IgD-negative memory B cell (primary cell): Measurements from ENCODE around the gene SMAD2. TPM values are rescaled to one million over a fixed set of nuclear protein-coding genes. Genes with fewer than 3 reads are reported as not detected.

Experiments used
- H3K27ac Mint-ChIP-seq, 3 donors: one replicate each; pipeline ENCODE4 v1.8.0; 2020 to 2022; ENCODE audit warnings: mild to moderate bottlenecking in 3 of 3, mixed read lengths in 3 of 3, moderate library complexity in 1 of 3
- H3K27me3 Mint-ChIP-seq: one replicate; pipeline ENCODE4 v1.8.0; 2021; ENCODE audit warnings: mixed read lengths
- H3K36me3 Mint-ChIP-seq: one replicate; pipeline ENCODE4 v1.8.0; 2020; ENCODE audit warnings: mild to moderate bottlenecking, mixed read lengths
- H3K4me1 Mint-ChIP-seq, 3 donors: one replicate each; pipeline ENCODE4 v1.8.0; 2020 to 2022; ENCODE audit warnings: mixed read lengths in 3 of 3, mild to moderate bottlenecking in 1 of 3
- H3K4me3 Mint-ChIP-seq, 4 donors: one replicate each; pipeline ENCODE4 v1.8.0; 2020 to 2022; ENCODE audit warnings: mild to moderate bottlenecking in 4 of 4, mixed read lengths in 4 of 4, moderate library complexity in 3 of 4
- H3K9me3 Mint-ChIP-seq, 3 donors: one replicate each; pipeline ENCODE4 v1.8.0; 2020 to 2021; ENCODE audit warnings: mixed read lengths in 3 of 3, mild to moderate bottlenecking in 1 of 3
- polyA plus RNA-seq: library from polyadenylated mRNA; unstranded; fragments of 300-500 nt; fragmentation: Illumina TruSeq; gene quantifications from one replicate; pipeline ENCODE4 v1.2.3, GENCODE V29; 2021

Gene SMAD2
- polyA plus RNA-seq, 1 donor from 2014 or later, result 57.9 TPM

DNA sequence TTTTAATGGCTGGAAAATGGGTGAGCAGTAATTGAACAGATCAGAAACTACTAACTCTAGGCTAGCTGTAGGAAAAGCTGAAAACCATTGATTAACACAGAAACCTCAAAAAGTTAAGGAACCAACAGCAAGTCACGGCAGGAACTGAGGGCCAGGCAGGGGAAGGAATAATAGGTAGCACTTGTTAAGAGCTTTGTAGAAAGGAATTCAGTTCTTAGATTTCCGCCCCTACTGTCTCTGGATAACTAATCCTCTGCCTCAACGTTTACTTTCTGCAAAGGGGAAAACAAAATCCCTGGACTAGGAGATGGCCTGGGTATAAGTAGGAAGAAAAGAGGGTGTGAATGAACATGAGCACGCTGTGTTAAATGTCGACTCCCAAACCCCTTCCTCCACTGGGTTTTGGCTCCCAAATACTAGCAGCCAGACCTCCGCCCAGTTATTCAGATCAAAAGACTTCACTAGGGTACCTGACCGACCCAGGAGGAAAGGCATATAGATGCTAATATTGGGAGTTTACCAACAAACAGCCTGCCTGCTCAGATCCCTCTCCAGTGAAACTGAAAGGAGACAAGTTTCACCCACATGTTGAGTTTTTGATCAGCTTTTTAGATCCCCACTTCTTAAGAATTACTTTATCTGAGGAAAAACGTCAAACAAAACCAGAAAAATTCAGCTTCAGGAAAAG is 12.4 kb downstream of the SMAD2 start:
- Mint-ChIP-seq H3K27ac (peak overlapping the region in 1 of 3 donors; percentile 45), H3K4me3 (peak overlapping the region in 1 of 4 donors; percentile 13), H3K4me1 (peaks cover 23 to 39% (median 24%) of the 10 kb centered on the region in 3 donors), H3K36me3 (peaks cover 13% of the 10 kb centered on the region), H3K9me3 (no peaks in the 10 kb centered on the region), H3K27me3 (no peaks in the 10 kb centered on the region)

DNA sequence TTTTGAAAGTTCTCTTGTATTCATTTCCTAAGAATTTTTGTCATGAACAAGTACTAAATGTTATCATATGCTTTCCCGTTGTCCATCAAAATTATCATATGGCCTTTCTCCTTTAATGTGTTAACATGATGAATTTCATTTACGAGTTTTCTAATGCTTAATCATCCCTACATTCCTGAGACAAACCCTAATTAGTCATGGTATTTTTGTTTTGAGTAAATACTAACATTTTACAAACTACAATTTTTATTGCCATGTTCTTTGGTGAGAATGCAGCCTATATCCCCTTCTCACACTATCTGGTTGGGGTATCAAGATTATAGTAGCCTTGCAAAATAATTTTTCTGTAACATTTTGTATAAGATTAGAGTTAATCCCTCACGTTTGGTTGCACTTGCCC is 14.5 kb downstream of the SMAD2 start:
- no peak overlapping the region for H3K27ac Mint-ChIP-seq
- H3K9me3 Mint-ChIP-seq, result no peaks in the 10 kb centered on the region
- peaks cover 11% of the 10 kb centered on the region for H3K36me3 Mint-ChIP-seq
- H3K27me3 Mint-ChIP-seq, result no peaks in the 10 kb centered on the region
- H3K4me1 Mint-ChIP-seq, result peaks cover 18 to 32% (median 31%) of the 10 kb centered on the region in 3 donors
- no peak overlapping the region for H3K4me3 Mint-ChIP-seq

DNA sequence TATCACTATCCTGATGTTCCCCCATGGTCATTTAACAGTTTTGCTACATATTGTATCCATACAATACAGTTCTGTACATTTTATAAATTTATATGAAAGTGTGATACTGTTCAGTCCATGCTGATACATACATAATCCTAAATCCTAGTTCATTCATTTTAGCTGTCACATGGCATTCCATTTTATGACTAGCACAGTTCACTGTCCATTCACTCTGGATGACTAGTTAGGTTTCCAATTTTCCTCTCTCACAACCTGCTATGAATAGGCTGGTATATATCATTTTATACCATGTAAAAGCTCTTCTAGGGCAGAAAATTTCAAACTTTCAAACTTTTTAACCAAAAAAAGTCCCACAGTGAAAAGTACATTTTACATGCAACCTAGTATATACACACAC is 15.2 kb downstream of the SMAD2 start:
- no peaks in the 10 kb centered on the region for H3K9me3 Mint-ChIP-seq
- H3K27ac Mint-ChIP-seq, result no peak overlapping the region
- H3K27me3 Mint-ChIP-seq, result no peaks in the 10 kb centered on the region
- H3K4me1 Mint-ChIP-seq, result peaks cover 18 to 32% (median 32%) of the 10 kb centered on the region in 3 donors
- no peak overlapping the region for H3K4me3 Mint-ChIP-seq
- H3K36me3 Mint-ChIP-seq, result peaks cover 13% of the 10 kb centered on the region

DNA sequence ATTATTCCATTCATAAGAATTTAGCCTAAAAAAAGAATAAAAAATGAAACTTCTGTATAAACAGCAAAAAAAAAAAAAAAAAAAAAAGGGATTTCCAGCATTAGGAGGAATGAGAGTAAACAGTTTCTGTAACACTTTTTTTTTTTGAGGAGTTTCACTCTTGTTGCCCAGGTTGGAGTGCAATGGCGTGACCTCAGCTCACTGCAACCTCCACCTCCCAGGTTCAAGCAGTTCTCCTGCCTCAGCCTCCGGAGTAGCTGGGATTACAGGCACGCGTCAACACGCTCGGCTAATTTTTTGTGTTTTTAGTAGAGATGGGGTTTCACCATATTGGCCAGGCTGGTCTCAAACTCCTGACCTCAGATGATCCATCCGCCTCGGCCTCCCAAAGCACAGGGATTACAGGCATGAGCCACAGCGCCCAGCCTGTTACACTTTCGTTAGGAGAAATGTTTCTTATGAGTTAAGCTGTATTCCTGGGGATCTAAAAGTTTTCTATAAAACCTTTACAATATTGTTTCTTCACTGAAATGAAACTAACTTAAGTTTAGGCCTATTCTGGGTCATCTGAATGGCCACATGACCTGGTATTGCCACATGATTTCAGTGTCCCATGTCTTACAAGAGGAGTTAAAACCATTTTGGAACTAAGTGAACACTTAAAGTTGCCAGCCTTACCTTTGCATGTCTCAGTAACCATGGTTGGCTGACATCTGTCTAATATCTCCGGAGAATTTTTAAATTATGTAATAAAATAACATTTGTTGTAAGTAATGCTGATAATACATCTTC is 17.5 kb downstream of the SMAD2 start:
- Mint-ChIP-seq H3K4me1 (peaks cover 14 to 30% (median 15%) of the 10 kb centered on the region in 3 donors), H3K4me3 (no peak overlapping the region), H3K36me3 (peaks cover 13% of the 10 kb centered on the region), H3K27ac (no peak overlapping the region), H3K9me3 (no peaks in the 10 kb centered on the region), H3K27me3 (no peaks in the 10 kb centered on the region)

DNA sequence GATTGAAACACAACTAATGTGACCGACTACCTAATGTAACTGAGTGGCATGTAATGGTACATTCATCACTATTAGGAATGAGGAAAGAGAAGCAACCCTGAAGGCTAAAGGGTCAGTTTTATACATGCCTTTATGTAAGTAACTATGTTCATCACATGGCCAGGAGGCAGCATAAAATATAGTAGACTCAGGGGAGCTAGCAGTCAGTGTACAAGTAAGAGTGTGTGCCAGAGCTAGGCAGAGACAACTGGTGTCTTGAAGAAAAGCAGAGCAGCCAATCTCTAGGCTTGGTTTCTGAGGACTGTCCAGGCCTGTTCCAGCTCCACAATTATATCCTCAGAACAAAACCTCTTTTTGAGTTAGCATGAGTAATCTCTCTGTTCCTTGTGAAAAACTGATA is 18.1 kb downstream of the SMAD2 start:
- Mint-ChIP-seq H3K9me3 (peaks cover 0 to under 1% (median 0%) of the 10 kb centered on the region in 3 donors), H3K4me3 (no peak overlapping the region), H3K4me1 (peaks cover 11 to 31% (median 14%) of the 10 kb centered on the region in 3 donors), H3K36me3 (peaks cover 13% of the 10 kb centered on the region), H3K27ac (no peak overlapping the region), H3K27me3 (no peaks in the 10 kb centered on the region)

DNA sequence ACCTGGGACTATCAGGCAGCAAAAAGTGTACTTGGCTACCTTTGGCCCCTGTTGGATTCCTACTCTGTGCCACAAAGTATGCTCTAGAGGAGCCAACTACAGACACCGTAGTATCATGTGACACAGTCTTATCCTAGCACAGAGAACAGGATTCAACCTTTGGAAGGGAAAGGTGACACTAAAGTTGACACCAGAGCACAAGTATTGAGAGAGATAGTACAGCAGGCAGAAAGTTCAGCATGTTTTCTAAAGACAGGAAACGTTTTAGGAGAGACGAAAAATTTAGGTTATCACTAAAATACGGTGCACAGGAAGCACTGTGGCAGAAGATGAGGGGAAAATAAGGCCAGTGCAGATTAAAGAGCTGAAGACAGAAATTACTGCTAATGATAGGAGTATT is 18.6 kb downstream of the SMAD2 start:
- Mint-ChIP-seq H3K27ac (no peak overlapping the region), H3K36me3 (peaks cover 16% of the 10 kb centered on the region), H3K4me3 (no peak overlapping the region), H3K4me1 (peaks cover 6 to 31% (median 12%) of the 10 kb centered on the region in 3 donors), H3K27me3 (no peaks in the 10 kb centered on the region), H3K9me3 (peaks cover 0 to 5% (median under 1%) of the 10 kb centered on the region in 3 donors)

DNA sequence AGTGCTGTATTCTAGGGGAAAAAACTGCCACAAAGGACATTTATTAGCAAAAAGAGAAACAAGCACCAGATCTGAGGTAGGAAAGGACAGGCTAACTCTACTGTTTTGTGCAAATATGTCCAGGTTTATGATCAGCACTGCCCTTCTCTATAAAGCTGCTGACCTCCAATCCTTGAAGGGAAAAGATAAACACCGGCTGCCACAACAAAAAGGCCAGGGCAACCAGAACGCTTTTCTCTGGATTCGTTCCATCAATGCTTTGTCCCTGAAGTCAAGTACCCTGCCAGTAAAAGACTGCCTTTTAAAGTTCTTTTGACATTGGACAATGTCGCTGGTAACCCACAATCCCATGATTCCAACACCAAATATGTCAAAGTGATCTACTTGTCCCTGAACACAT is 21.0 kb downstream of the SMAD2 start:
- peaks cover 26% of the 10 kb centered on the region for H3K36me3 Mint-ChIP-seq
- H3K4me1 Mint-ChIP-seq, result peaks cover 5 to 25% (median 13%) of the 10 kb centered on the region in 3 donors

DNA sequence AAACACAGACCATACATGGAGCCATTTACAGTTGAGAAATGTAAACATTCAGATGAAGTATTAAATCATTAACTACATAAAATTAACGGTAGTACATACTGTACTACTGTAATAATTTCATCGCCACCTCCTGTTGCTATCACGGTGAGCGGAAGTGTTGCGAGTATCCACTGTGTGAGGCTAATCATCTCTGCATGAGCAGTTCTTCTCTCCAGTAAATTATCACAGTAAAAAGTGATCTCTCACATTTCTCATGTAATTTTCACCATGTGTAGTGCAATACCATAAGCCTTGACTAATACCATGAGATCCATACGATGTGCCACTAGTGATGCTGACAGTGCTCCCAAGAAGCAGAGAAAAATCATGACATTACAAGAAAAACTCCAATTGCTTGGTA is 21.9 kb downstream of the SMAD2 start:
- H3K36me3 Mint-ChIP-seq, result peaks cover 29% of the 10 kb centered on the region
- H3K4me3 Mint-ChIP-seq, result no peak overlapping the region
- H3K27ac Mint-ChIP-seq, result no peak overlapping the region
- peaks cover under 1 to 25% (median 13%) of the 10 kb centered on the region in 3 donors for H3K4me1 Mint-ChIP-seq
- H3K27me3 Mint-ChIP-seq, result no peaks in the 10 kb centered on the region
- peaks cover 6 to 24% (median 9%) of the 10 kb centered on the region in 3 donors for H3K9me3 Mint-ChIP-seq

More for the DNA sequence above, 21.0 kb downstream of the SMAD2 start:
- H3K4me3 Mint-ChIP-seq, result no peak overlapping the region
- H3K27me3 Mint-ChIP-seq, result no peaks in the 10 kb centered on the region
- H3K9me3 Mint-ChIP-seq, result peaks cover 4 to 18% (median 9%) of the 10 kb centered on the region in 3 donors
- H3K27ac Mint-ChIP-seq, result no peak overlapping the region

DNA sequence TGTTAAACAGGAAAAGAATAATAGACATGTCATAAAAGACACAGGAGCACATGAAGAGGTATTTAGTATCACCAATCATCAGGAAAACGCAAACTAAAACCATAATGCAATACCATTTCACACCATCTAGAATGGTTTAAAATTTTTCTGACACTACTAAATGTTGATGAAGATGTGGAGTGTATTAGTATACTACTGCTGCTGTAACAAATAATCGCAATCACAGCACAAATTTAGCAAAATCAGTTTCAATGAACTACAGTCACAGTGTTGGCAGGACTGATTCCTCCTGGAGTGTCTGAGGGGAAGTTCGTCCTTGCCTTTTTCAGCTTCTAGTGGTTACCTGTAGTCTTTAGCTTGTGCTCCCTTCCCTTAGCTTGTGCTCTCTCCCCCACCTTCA is 24.1 kb downstream of the SMAD2 start:
- H3K36me3 Mint-ChIP-seq, result peaks cover 31% of the 10 kb centered on the region
- H3K4me1 Mint-ChIP-seq, result peaks cover 10 to 27% (median 24%) of the 10 kb centered on the region in 3 donors
- H3K27me3 Mint-ChIP-seq, result no peaks in the 10 kb centered on the region
- H3K4me3 Mint-ChIP-seq, result no peak overlapping the region
- peaks cover 6 to 34% (median 9%) of the 10 kb centered on the region in 3 donors for H3K9me3 Mint-ChIP-seq
- no peak overlapping the region for H3K27ac Mint-ChIP-seq

DNA sequence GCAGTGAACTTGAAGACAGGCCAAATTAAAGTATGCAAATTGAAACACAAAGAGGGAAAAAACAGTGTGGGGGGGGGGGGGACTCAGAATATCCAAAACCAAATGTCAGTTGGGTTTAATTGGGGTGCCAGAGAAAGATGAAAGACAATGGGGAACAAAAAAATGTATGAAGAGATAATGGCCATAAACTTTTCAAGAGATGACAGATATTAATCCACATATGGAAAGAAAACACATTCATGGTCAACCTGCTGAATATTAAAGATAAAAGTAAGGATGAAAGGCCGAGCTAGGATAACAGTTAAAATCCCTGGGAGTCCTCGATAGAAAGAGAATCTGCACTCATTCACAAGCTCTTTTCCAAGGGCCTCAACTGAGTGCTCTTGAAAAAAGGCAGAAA is 26.6 kb downstream of the SMAD2 start:
- Mint-ChIP-seq H3K9me3 (peaks cover 9 to 38% (median 10%) of the 10 kb centered on the region in 3 donors), H3K4me1 (peaks cover 15 to 27% (median 26%) of the 10 kb centered on the region in 3 donors), H3K36me3 (peaks cover 30% of the 10 kb centered on the region), H3K4me3 (no peak overlapping the region), H3K27me3 (no peaks in the 10 kb centered on the region), H3K27ac (peak overlapping the region in 1 of 3 donors; percentile 73)

DNA sequence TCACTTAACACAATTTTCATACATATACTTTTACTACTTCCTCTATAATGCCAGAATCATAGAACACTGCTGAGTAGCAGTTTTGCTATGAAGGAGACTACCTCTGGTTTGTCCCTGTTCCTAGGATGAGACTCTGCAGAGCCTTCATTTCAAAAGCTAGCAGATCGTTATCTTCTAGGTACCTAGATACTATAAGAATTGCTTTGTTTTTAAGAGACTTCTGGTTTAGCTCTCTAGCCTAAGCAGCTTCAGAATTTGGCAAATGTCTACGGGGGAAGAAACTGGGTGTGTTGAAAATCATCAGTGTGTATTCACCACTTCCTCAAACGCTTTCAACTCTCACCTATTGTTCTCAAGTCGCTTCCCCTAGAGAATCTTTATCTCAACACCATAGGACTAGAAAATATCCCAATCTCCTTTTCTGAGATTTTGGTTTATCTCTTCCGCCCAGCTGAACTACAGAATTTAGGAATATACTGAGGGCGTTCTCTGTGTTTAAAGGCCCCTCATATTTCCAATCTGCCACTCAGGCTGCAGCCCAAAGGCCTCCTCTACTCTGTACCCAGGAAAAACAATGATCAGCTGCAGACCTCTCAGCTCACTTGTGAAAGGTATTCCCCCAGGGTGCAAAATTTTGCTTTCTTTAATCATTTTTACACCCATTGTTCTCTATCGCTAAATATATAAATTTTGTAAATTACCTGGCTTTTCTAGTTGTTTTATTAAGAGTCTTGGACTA is 28.7 kb downstream of the SMAD2 start:
- no peaks in the 10 kb centered on the region for H3K27me3 Mint-ChIP-seq
- peaks cover 15 to 28% (median 26%) of the 10 kb centered on the region in 3 donors for H3K4me1 Mint-ChIP-seq
- H3K36me3 Mint-ChIP-seq, result peaks cover 26% of the 10 kb centered on the region
- H3K27ac Mint-ChIP-seq, result peak overlapping the region in 2 of 3 donors; percentile 31 to 64
- H3K9me3 Mint-ChIP-seq, result peaks cover 9 to 32% (median 9%) of the 10 kb centered on the region in 3 donors
- H3K4me3 Mint-ChIP-seq, result peak overlapping the region; percentile 15 to 66 (median 26)

DNA sequence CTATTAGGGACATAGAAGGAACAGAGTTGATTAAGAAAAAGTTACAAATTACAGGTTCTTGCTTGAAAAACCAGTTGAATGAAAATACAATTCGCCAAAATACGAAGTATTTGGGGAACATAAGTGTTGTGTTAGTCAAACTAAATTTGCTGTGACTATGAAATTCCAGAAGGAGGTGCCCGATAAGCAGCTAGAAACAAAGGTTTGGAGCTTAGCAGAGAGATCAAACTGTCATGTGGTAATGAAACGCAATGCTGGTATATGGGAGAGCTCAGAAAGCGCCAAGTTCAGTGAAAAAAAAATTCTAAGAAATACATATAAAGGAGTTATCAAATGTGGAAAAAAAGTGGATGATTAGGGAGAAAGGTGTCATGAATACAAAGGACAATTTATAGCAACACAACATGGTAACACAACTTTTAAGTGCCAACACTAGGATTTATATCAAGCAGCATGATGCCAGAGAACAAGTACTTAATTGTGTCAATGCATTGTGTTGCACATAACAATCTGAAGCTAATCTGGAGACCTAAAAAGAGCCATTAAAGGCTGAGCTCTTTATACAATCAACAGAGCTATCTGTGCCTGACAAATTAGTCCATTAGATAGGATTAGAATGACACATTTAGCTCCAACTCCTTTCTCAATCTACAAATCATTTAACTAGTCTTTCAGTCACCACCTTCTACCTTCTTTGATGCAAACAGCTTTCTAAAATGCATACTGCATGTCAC is 31.2 kb downstream of the SMAD2 start:
- Mint-ChIP-seq H3K27ac (peak overlapping the region in 1 of 3 donors; percentile 12), H3K4me1 (peaks cover 19 to 33% (median 23%) of the 10 kb centered on the region in 3 donors), H3K9me3 (peaks cover 0 to 21% (median 7%) of the 10 kb centered on the region in 3 donors), H3K36me3 (peaks cover 30% of the 10 kb centered on the region), H3K4me3 (peak overlapping the region in 1 of 4 donors; percentile 43), H3K27me3 (no peaks in the 10 kb centered on the region)

DNA sequence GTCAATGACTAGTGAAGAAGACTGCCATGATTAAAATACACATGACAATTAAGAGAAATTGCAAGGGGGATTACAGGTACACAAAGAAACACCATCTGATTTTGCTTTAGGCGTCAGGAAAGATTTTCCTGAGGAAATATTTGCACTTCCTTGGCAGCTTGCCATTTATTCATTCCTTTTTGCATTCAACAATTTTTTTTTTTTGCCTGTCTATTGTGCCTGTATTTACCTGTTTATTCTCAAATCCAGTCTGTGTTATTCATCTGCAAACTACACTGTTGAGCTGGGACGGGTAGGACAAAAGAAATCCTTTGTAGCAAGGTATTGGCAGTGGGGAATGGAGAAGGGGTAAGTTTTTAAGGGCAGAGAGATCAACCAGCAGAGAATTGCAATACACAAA is 31.8 kb downstream of the SMAD2 start:
- H3K9me3 Mint-ChIP-seq, result peaks cover 0 to 15% (median 4%) of the 10 kb centered on the region in 3 donors
- H3K27me3 Mint-ChIP-seq, result no peaks in the 10 kb centered on the region
- no peak overlapping the region for H3K4me3 Mint-ChIP-seq
- H3K4me1 Mint-ChIP-seq, result peaks cover 19 to 33% (median 23%) of the 10 kb centered on the region in 3 donors
- peak overlapping the region in 2 of 3 donors; percentile 12 to 47 for H3K27ac Mint-ChIP-seq
- peaks cover 27% of the 10 kb centered on the region for H3K36me3 Mint-ChIP-seq

DNA sequence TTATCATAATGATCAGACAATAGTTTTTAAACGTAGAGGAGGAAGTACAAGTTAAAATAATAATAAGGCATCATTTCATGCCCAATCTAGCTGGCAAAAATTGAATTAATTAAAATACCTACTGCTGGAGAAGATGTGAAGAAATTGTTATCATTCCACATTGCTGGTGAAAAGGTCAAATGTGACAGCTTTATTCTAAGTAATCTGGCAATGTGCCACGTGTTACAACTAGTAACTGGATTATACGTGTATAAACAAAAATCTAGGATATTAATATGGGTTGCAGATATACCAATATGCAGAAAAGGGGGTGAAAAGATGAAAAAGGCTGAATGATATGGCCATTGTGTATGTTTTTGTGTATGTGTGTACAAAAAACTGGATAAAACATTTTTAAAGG is 32.4 kb downstream of the SMAD2 start:
- no peaks in the 10 kb centered on the region for H3K27me3 Mint-ChIP-seq
- peaks cover 19 to 33% (median 23%) of the 10 kb centered on the region in 3 donors for H3K4me1 Mint-ChIP-seq
- no peak overlapping the region for H3K27ac Mint-ChIP-seq
- peaks cover 0 to 9% (median 4%) of the 10 kb centered on the region in 3 donors for H3K9me3 Mint-ChIP-seq
- H3K36me3 Mint-ChIP-seq, result peaks cover 24% of the 10 kb centered on the region
- no peak overlapping the region for H3K4me3 Mint-ChIP-seq
